Measurements from ENCODE around the gene IL22RA1. TPM values are rescaled to one million over a fixed set of nuclear protein-coding genes. Genes with fewer than 3 reads are reported as not detected.

Gene IL22RA1
- total RNA-seq, 1 experiment from 2014 or later, result 0.13 TPM

DNA sequence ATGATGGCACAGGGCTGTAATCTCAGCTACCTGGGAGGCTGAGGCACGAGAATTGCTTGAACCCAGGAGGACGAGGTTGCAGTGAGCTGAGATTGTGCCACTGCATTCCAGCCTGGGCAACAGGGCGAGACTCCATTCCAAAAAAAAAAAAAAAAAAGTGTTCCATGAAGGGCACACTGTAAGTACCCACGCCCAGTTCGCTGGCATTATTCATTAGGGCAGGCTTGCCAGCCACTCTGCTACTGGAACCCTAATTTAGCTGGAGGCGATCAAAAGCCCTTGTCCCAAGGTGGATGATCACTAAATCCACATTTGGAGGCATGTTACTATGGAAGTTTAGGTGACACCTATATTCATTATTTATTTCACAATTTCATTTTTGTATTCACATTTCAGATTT is 39.1 kb upstream of the IL22RA1 start:
- peaks cover 3% of the 10 kb centered on the region; the same call in 1 of the 2 replicates for H3K79me2 ChIP-seq (ENCODE audit: insufficient read depth, low read length)
- DNase-seq, result no peak
- no peak overlapping the region for H3K18ac ChIP-seq (ENCODE audit: insufficient read length, low read depth, low read length)
- no peak overlapping the region for H3K23ac ChIP-seq (ENCODE audit: insufficient read length, low read depth, low read length)
- no peak overlapping the region for H2AK5ac ChIP-seq (ENCODE audit: insufficient read length, low read length)
- peaks cover 0 to 16% (median 9%) of the 10 kb centered on the region in 3 experiments; a peak in 5 of 7 replicates for H3K36me3 Mint-ChIP-seq (ENCODE audit: insufficient read depth in 1 of 3, low read depth in 3 of 3)
- no CpG with 5 or more reads among the region's 6 CpGs for WGBS (ENCODE audit: extremely low coverage, insufficient read length, low lambda C conversion rate)
- no peak overlapping the region for H4K8ac ChIP-seq (replicated peaks; ENCODE audit: insufficient read length, low read depth, low read length)
- no peak overlapping the region for H4K5ac ChIP-seq (ENCODE audit: insufficient read length, low read depth, low read length)
- TF ChIP-seq, protein P1, sequence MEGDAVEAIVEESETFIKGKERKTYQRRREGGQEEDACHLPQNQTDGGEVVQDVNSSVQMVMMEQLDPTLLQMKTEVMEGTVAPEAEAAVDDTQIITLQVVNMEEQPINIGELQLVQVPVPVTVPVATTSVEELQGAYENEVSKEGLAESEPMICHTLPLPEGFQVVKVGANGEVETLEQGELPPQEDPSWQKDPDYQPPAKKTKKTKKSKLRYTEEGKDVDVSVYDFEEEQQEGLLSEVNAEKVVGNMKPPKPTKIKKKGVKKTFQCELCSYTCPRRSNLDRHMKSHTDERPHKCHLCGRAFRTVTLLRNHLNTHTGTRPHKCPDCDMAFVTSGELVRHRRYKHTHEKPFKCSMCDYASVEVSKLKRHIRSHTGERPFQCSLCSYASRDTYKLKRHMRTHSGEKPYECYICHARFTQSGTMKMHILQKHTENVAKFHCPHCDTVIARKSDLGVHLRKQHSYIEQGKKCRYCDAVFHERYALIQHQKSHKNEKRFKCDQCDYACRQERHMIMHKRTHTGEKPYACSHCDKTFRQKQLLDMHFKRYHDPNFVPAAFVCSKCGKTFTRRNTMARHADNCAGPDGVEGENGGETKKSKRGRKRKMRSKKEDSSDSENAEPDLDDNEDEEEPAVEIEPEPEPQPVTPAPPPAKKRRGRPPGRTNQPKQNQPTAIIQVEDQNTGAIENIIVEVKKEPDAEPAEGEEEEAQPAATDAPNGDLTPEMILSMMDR (conservative IDR thresholded peaks at IDR 0.05), result no peak
- no peaks in the 10 kb centered on the region for H3K9me3 ChIP-seq (ENCODE audit: control insufficient read depth, low read depth, low read length)
- no peaks in the 10 kb centered on the region; the same call in 1 of the 2 replicates for H3K4me1 ChIP-seq (ENCODE audit: insufficient read depth, low read length)
- H3K27ac Mint-ChIP-seq, result no peak overlapping the region
- no peak overlapping the region for H2BK20ac ChIP-seq (ENCODE audit: low read depth, low read length, poor library complexity, severe bottlenecking)
- H3K27me3 ChIP-seq (ENCODE audit: insufficient read depth, low read length), result no peaks in the 10 kb centered on the region; the same call in 1 of the 2 replicates
- H3K79me1 ChIP-seq (ENCODE audit: insufficient read depth, low read depth, low read length, poor library complexity, severe bottlenecking), result no peaks in the 10 kb centered on the region
- H3K23me2 ChIP-seq (ENCODE audit: insufficient read length, low read depth, low read length, poor library complexity, severe bottlenecking), result peaks cover 4% of the 10 kb centered on the region
- no peak overlapping the region for H2AFZ ChIP-seq (ENCODE audit: low read length)
- no peak overlapping the region for H2BK120ac ChIP-seq (ENCODE audit: low read depth, low read length, poor library complexity, severe bottlenecking)
- H3K14ac ChIP-seq (ENCODE audit: insufficient read depth, low read length), result no peak overlapping the region
- H3T11ph ChIP-seq (ENCODE audit: low read length), result no peak overlapping the region
- no peaks in the 10 kb centered on the region for H3K9me3 Mint-ChIP-seq
- H3K4me2 ChIP-seq (ENCODE audit: insufficient read depth, insufficient read length, low read length), result no peak overlapping the region
- H3K56ac ChIP-seq (ENCODE audit: insufficient read length, low read depth, low read length), result no peak overlapping the region
- no peak overlapping the region for H3K4me3 Mint-ChIP-seq
- peaks cover 7% of the 10 kb centered on the region in 2 experiments for H3K4me1 Mint-ChIP-seq
- no peak overlapping the region for H3K4ac ChIP-seq (ENCODE audit: low read depth, low read length)
- H3K9ac ChIP-seq (ENCODE audit: extremely low read depth, insufficient read length, low read length), result no peak overlapping the region
- H2BK15ac ChIP-seq (ENCODE audit: low read depth, low read length), result no peak overlapping the region
- H2BK5ac ChIP-seq (ENCODE audit: insufficient read length, low read length), result no peak overlapping the region
- H4K20me1 ChIP-seq (ENCODE audit: control insufficient read depth, insufficient read depth, insufficient read length), result no peaks in the 10 kb centered on the region
- no peak overlapping the region for H2BK12ac ChIP-seq (ENCODE audit: insufficient read length, low read depth, low read length)
- no peak overlapping the region for H4K91ac ChIP-seq (ENCODE audit: insufficient read length, low read depth, low read length)
- no peaks in the 10 kb centered on the region for H3K27me3 Mint-ChIP-seq (ENCODE audit: low read depth)
- no peak overlapping the region for H3K27ac ChIP-seq (ENCODE audit: insufficient read length, low read depth, low read length)

Measured in H9 (cell line).